GM12878 (cell line): Measurements from ENCODE around the gene CC2D1A.

Experiments used
- TCF12 ChIP-seq: IDR thresholded peaks from 2 replicates; pipeline ENCODE4 v1.6.1; 2011; ENCODE audit warnings: low read depth, mild to moderate bottlenecking, low read length
- TF ChIP-seq, protein P1 (sequence below): IDR thresholded peaks from 2 replicates; pipeline ENCODE4 v1.6.1; 2012; ENCODE audit warnings: mild to moderate bottlenecking, low read depth, low read length

DNA sequence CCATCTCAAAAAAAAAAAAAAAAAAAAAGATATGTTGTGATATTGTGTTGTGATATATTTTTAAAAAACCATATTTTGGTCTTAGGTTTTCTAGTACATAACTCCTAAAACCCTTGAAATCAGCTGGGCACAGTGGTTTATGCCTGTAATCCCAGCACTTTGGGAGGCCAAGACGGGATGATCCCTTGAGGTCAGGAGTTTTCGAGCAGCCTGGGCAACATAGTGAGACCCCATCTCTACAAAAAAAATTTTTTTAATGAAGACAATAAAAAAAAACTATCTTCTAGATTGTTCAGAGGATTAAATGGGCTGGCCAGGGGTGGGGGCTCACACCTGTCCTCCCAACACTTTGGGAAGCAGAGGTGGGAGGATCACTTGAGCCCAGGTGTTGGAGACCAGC is 45.0 kb downstream of the CC2D1A start:
- TF ChIP-seq TCF12 = no peak
- TF ChIP-seq, protein P1, sequence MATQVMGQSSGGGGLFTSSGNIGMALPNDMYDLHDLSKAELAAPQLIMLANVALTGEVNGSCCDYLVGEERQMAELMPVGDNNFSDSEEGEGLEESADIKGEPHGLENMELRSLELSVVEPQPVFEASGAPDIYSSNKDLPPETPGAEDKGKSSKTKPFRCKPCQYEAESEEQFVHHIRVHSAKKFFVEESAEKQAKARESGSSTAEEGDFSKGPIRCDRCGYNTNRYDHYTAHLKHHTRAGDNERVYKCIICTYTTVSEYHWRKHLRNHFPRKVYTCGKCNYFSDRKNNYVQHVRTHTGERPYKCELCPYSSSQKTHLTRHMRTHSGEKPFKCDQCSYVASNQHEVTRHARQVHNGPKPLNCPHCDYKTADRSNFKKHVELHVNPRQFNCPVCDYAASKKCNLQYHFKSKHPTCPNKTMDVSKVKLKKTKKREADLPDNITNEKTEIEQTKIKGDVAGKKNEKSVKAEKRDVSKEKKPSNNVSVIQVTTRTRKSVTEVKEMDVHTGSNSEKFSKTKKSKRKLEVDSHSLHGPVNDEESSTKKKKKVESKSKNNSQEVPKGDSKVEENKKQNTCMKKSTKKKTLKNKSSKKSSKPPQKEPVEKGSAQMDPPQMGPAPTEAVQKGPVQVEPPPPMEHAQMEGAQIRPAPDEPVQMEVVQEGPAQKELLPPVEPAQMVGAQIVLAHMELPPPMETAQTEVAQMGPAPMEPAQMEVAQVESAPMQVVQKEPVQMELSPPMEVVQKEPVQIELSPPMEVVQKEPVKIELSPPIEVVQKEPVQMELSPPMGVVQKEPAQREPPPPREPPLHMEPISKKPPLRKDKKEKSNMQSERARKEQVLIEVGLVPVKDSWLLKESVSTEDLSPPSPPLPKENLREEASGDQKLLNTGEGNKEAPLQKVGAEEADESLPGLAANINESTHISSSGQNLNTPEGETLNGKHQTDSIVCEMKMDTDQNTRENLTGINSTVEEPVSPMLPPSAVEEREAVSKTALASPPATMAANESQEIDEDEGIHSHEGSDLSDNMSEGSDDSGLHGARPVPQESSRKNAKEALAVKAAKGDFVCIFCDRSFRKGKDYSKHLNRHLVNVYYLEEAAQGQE = no peak
